ENCODE data around the gene TRAT1.

TRAT1 gene

DNA sequence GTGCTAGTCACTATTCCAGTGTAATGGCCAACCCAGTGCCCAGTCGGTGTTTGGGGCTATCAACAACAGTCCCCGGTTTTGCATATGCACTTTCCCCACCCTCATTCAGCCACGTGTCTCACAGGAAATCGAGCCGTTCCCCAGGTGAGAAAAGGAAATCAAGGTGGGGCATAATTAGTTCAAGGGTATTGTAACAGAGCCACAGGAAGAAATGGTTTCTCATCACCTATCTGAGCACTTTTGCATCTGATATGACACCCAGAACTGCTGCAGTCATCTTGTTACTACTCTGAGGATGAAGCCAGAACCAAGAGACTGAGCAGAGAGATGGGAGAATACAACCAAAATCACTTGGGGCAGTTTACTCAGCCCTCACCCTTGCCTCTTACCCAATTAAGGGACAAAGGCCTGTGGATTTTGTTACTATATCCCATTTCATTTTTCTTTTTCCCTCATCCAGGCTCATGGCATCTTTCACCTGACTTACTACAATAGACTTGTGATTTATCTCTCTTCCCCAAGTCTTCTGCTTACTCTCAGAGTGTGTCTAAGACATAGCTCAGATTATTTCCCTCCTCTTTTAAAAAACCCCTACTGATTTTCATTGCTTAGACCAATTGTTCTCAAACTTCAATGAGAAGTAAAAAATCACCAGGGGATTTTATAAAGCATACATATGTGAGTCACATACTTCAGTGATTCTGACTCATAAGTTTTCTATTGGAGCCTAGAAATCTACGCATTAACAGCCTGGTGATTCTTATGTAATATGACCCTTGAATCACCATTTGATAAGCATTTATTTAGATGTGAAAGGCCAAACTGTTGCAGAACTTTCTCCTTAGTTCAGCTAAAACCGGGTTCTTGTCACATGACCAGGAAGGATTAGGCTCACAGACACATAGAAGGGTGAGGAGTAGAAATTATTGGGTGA is 40.5 kb downstream of the TRAT1 start:
- DNase-seq: peak in 1 of 2 donors; percentile 55

DNA sequence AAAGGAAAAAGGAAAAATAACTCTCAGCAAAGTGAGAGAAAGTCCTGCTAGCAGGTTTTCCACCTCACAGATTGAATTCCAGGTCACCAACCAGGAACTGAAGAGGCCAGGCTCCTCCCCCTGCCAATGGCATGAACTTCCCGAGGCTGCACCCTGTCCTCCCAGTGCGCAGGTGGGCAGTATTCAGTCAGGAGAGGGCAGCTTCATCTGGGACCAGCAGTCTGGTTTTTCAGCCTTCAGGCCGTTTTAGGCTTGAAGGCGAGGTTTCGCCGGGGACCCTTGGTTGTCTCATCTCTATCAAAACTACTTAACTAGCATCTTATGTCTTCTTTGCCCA is 41.2 kb downstream of the TRAT1 start:
- no peak for DNase-seq

DNA sequence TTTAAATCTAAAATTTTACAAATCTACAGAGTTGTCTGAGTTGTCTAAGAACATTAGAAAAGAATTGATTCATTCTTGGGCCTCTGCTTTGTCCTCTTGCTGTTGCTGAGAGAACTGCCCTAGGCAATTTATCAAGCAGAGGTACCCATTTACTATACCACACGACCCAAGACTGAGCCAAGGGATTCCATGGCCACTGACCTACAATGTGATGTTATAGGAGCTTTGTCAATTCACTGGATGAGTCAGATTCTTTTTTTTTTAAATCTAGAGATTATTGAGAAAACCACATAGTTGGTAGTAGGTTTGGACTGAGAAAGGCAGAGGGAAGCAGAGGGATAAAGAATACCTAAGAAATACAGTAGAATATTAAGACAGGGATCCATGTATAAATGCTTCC is 55.3 kb downstream of the TRAT1 start:
- no peak for DNase-seq

DNA sequence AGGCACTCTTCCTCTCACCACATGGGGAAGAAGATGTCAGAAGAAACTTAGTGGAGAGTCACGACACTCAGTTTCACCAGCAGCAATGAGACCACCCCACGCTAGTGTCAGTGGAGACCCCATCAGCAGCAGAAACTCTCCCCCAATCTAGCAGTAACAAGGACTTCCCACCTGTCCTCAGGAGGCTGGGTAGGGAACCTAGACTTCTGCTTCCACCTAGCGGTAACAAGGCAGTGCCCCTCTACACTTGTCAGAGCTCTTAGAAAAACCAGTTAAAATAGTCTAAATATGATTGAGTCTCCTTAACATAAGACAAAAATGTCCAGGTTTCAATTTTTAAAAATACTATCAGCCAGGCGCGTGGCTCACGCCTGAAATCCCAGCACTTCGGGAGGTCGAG is 57.3 kb downstream of the TRAT1 start:
- DNase-seq: no peak

DNA sequence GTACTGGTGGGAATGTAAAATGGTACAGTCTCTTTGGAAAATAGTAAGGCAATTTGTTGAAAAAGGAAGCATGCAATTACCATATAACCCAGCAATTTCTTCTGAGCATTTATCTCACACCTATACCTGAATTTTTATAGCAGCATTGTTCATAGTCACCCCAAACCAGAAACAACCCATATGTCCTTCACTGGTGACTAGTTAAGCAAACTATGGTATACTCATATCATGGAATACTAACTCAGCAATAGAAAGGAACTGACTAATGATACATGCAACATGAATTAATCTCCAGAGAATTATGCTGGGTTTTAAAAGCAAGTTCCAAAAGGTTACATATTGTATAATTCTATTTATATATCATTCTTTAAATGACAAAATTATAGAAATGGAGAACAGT is 60.2 kb downstream of the TRAT1 start:
- no peak for DNase-seq

DNA sequence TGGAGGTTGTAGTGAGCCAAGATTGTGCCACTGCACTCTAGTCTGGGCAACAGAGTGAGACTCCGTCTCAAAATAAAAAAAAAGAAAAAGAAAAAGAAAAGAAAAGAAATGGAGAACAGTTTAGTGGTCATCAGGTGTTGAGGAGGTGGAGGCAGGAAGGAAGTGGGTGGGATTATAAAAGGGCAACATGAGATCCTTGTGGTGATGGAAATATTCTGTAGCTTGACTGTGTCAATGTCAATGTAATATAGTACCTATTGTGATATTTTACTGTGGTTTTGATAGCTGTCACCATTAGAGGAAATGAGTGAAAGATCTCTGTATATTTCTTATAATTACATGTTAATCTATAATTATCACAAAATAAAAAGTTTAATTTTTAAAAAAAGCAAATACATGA is 60.8 kb downstream of the TRAT1 start:
- no peak for DNase-seq

DNA sequence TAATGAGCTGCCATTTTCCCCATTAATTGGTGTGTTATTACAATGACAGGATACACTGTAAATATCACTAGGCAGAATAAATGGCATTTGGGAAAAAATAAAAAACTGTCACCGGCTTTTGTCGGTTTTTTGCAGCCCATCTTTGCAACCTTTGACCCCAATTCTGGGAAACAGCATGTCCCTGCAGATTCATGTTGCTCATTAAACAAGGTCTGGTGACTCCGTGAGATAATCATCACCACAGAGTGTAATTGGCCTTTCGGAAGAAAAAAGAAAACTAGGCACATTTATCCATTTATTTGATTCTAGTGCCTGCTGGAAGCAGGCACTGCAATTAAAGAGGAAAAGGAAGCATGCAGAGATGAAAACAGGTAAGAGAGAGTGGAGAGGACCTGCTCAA is 64.5 kb downstream of the TRAT1 start:
- no peak for DNase-seq

DNA sequence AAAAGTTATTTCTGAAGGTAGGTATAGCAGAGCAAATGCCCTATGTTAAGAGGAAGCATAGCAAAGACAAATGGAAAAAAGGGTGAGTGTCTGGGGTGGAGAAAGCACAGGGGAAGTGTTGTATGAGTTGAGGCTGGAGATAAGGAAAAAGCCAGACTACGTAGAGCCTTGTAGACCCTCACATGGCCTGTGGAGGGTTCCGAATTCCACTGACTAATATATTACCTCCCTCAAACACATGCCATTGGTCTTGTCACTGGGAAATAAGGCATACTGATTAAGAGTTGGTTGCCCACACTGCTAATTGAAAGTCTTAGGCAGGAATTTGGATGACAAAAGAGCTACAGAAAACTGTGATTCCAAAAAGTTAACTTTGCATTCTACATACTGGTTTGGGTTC is 65.2 kb downstream of the TRAT1 start:
- no peak for DNase-seq

DNA sequence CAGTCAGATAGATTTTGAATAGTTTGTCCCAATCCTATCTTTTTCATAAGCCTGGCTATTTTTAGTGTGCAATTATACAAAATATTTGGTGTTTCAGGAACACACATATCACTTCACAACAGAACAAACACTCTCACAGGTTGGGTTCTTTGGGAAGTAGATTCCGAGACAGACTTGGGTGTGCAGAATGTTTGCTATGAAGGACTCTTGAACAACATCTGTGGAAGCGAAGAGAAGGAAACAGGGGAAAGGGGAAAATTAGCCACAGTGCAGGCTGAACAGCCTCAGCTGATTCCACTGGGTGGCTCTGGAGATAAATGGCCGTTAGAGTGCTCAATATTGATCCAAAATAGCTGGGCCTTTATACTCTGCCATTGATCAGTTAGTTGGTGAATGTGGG is 69.2 kb downstream of the TRAT1 start:
- DNase-seq: no peak

DNA sequence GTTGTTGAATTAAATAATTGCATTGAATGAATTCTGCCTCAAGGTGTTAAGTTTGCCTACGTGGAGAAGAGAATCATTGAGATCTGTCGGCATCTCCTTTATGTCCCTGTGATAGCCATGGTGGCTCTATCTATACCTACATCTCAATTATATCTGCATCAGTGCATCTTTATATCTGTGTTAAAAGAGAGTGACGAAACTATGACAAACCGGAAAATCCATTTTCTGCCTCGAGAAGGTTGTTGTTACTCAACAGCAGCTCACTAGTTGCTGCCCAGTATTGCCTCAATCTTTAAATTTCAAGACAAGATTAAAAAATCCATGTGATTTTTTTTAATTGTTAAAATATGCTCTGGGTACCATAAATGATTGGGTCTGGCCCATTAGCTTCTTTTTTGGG is 72.4 kb downstream of the TRAT1 start:
- no peak for DNase-seq

DNA sequence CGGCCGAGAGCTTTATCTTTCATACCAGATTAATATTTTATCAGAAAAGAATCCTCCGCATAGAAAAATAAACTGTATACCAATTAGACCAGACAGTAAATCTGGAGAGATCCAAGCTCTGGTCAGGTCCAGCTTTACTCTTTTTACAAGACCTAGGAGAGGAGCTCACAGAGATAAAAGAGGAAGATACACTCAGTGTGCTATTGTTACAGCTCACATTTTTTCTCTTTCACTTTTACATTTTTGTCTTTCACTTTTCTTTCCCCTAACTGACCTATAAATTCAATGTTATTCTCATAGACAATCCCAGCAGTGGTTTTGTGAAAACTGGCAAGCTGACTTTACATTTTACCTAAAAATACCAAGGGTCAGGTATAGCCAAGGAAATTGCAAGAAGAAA is 75.3 kb downstream of the TRAT1 start:
- no peak for DNase-seq

DNA sequence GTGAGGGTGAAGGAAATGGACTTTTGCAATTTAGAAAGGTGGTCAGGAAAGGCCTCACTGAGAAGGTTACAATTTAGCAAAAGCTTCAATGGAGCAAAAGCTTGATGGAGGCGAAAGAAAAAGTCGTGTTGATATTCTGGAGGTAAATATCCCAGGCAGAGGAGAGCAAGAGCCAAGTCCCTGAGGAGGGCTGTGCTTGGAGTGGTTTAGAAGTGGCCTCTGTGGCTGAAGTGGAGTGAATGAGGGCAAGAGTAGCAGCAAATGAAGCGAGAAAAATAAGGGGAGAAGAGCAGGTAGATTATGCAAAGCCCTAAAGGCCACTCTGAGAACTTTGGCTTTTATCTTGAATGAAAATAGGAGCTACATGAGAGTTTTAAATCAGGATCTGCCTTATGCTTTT is 76.9 kb downstream of the TRAT1 start:
- no peak for DNase-seq
